ENCODE results near the gene AP5S1. TPM values are rescaled to one million over a fixed set of nuclear protein-coding genes. Genes with fewer than 3 reads are reported as not detected.

Gene AP5S1
- total and polyA plus RNA-seq, 9 of the 15 experiments (the other 6 are each of a cell fraction or from before 2014, with no cell fraction given) = 2.6 to 8.8 (median 4.4) TPM

- TF ChIP-seq AFF1 (IDR thresholded peaks at IDR 0.05; ENCODE audit: low read depth in 1 of 2, partially characterized antibody in 2 of 2) (peak in 1 of 2 experiments; percentile 92), ZNF146 (CRISPR knock-in tag; IDR thresholded peaks at IDR 0.05; ENCODE audit: unreplicated experiment) (no peak), RBM22 (IDR thresholded peaks at IDR 0.05; ENCODE audit: low read depth, low read length, poor library complexity, severe bottlenecking) (no peak), HDAC1 (IDR thresholded peaks at IDR 0.05) (peak in 1 of 2 experiments; percentile 95; a peak in 2 of 4 replicates), ARHGAP35 (IDR thresholded peaks at IDR 0.05; ENCODE audit: partially characterized antibody) (no peak), GATA2 (CRISPR knock-in tag; IDR thresholded peaks at IDR 0.05) (no peak)
Observed at GRCh38 chr20:3781153-3781910, 39.0 kb upstream of the AP5S1 start, which contains the start of gene SPEF1 (continued).

All from K562 (cell line).